ENCODE measurements around the gene COPB1.
"Not testable (repeated sequence)": the region's sequence is repeated elsewhere in the genome, so short reads cannot be mapped to it uniquely, and the experiment has no call there.

COPB1 gene, protein sequence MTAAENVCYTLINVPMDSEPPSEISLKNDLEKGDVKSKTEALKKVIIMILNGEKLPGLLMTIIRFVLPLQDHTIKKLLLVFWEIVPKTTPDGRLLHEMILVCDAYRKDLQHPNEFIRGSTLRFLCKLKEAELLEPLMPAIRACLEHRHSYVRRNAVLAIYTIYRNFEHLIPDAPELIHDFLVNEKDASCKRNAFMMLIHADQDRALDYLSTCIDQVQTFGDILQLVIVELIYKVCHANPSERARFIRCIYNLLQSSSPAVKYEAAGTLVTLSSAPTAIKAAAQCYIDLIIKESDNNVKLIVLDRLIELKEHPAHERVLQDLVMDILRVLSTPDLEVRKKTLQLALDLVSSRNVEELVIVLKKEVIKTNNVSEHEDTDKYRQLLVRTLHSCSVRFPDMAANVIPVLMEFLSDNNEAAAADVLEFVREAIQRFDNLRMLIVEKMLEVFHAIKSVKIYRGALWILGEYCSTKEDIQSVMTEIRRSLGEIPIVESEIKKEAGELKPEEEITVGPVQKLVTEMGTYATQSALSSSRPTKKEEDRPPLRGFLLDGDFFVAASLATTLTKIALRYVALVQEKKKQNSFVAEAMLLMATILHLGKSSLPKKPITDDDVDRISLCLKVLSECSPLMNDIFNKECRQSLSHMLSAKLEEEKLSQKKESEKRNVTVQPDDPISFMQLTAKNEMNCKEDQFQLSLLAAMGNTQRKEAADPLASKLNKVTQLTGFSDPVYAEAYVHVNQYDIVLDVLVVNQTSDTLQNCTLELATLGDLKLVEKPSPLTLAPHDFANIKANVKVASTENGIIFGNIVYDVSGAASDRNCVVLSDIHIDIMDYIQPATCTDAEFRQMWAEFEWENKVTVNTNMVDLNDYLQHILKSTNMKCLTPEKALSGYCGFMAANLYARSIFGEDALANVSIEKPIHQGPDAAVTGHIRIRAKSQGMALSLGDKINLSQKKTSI

DNA sequence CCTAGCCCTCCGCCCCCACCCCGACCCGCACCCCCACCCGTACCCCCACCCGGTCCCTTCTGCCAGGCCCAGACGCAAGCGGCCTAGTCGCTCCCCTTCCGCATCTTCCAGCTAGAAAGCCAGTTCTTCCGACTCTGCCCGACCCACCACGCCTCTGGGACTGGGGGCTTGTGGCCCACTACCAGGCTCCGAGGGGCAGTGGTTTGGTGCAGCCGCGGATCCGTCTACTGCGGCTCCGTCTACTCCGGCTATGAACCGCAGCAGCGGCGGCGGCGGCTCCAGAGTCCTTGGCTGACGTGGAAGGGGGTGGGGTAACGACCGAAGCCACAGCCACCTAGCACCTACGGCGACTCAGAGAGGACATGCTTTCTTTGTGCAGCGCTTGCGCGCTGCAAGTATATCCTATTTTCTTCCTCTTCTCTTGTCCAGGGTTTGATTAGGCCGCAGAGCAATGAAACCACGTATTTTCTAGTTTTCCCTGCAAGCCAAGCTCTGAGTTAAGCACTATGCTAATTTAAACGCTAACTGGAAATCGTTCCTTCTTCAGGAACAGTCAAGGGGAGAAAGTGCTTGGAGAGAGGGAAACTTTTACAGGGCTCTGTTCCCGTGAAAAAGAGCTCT is at the start of gene COPB1:
TSS of gene COPB1 (minus strand) at position 252 of the 621 bp plus-strand sequence. CDS start 883 bp downstream, outside the sequence.
- DNase-seq = peak; percentile 93

DNA sequence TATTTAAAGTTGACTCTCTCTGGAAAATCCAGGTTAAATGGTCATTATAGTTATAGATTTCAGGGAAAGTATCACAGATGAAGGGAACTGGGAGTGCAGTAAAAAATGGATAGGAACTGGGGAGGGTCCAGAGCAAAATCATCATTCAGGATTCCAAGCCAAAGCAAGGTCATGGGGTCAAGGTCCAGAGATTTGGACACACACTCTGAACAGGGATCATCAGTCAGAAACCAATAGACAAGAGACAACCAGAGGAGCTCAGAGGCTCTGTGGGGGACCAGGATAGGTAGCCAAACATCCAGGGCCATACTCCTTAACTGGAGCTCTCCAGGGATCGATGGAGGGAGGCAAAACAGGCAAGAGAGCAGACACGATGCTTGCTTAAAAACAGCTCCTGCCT is 47.8 kb upstream of the COPB1 start:
- no peak for DNase-seq

DNA sequence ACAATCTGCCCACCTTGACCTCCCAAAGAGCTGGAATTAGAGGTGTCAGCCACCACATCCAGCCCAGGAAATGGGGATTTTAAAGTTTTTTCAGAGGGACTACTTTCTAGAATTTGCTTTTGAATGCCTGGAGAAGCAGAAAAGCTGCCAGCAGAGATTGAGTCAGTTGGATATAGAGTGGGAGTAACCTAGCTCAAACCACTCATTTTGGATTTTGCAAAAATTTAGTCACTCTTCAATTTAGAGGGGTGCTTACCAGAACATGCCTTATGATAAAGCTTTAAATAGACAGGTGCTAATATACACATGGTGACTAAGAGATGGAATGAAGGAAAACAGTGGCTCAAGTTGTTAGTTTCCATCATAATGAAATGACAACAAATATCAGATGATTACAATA is 47.1 kb upstream of the COPB1 start:
- no peak for DNase-seq

DNA sequence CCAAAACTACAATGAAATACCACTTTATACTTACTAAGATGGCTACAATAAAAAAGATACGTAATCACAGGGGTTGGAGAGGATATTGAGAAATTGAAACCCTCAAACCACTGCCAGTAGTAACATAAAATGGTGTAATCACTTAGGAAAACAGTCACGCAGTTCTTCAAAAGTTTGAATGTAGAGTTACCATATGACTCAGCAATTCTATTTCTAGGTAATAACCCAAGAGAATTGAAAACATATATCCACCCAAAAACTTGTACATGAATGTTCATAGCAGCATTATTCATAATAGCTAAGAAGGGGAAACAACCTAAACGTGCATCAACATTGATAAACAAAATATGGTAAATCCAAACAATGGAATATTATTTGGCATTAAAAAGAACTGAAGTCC is 45.0 kb upstream of the COPB1 start:
- no peak for DNase-seq

DNA sequence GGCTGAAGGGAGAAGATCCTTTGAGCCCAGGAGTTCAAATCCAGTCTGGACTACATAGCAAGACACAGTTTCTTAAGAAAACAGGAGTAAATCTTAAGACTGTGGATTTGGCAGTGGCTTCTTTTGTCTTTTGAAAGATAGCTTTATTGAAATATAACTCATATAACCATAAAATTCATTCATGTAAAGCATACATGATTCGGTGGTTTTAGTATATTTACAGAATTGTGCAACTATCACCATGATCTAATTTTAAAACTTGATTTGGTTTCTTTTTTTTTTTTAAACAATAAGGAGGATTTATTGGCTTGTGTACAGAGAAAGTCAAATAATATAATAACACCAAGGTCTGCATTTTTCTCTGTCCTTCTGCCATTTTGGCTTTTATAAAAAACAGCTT is 43.6 kb upstream of the COPB1 start:
- DNase-seq = no peak

DNA sequence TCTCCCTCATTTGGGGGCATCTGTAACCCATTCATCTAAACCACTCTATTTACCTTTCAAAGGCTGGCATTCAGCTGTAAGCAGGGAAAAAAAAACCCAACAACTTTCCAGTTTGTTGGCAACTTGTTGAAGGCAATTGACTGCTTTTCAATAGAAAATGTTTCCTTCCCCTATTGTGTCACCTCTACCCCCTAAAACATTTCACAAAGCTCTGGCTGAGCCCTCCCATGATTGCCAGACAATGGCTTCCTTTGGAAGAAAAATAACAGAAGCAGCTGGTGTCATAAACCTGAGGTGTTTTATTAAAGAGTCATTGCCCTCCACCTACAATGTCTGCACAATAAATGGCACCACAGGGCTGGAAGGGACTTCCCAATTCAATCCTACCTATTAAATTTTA is 42.7 kb upstream of the COPB1 start:
- DNase-seq = no peak

DNA sequence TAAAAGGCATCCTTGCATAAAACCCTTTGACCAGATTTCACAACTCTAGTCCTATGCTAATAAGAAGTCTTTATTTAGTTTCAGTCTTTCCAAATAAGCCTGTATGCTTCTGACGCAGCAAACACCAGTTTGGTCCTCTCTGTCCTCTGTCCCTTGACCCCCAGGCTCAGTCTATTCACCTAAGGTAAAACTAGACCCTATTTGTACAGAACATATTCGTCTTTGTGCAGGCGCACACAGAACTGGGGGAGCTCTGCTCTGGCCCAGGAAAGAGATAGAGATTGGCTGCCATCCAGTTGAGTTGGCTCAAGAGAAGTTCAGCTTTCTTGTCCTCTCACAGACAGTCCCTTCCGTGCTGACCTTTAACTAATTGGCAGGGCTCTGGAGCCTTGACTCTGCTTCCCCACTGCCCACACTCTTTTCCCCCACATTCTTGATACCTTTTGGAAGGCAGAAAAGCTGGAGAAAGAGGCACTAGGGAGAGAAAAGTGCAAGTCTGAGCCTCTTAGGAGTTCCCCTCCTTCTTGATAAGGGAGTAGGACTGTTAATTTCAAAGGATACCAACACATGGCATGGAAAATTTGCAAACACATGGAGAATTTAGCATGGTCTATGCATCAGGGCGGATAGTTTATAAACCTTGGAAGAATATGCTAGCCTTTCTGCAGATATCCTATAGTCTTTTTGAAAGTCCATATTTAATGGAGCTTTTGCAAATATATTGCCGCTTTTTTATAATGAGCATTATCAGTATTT is 41.8 kb upstream of the COPB1 start:
- DNase-seq = no peak

DNA sequence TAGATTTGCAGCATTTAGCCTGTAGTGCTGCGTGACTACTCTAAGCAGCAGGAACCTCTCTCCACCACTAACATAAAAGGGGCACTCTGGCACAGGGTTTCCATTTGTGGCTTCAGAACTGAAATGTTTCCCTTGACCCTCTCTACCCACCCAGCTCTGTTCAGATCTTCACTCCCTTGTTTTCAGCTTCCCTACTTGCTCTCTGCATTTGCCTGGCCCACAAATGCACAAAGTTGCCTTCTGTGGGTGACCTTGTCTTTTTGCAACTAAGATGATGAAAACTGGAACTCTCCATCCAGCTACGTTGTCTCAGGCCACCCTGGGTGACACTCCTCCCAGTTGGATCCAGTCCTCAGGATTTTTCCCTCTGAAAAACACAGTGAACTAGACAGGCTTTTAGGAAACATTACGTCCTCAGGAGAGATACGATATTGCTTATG is 40.4 kb upstream of the COPB1 start:
- no peak for DNase-seq

DNA sequence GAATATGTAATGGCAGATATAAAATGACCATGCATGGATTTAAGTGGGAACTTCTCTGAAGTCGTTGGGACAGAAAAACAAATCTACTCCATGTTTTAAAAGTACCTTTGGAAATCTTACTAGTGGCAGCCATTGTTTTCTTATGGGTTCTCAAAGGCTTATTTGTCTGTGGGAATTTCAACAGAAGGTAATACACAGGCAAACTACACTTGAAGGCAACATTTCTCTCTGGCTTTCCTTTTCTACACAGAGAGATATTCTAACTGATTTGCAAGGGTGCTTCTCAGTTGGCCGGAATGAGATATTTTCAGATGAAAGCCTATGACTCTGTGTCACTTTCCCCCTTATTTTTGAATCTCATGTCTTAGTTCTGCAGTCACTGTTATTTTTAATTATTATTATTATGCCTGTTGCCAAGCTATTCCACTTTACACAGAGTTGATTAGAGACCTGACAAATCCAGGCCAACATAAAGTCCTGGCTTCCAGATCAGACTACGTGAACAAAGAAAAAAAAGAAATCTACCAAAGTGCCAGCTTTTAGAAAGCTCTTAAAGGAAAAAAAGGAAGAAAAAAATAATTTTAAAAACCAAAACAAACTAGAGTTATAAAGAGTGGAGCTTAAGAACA is 39.4 kb upstream of the COPB1 start:
- no peak for DNase-seq

DNA sequence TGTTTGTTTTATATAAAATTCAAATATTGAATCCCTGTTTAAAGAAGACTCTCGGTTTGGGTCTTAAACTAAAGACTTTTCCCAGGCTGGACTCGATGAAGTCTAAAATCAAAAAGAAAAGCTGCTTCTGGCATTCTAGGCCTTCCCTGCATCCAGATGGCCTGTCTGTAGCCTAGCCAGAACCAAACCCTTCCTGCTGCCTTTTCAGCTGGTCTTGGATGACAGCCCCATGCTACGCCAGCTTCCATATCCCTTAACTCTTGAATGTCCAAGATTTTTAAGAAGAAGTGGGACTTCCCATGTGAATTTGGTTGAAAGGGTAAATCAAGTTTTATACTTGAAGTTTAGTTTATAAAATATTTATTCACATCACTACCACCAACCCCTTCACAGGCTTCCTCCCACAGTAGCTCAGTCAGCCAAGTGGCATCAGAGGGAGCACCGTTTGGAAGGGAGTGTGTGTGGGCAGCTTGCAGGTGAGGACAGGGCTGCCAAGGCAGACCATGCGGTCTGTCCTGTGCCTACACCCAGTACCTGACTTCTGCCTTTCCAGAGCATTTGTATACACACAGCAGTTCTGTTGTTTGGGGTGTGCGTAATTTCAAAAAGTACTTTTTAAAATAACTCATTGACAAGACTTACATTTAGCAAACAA is 38.8 kb upstream of the COPB1 start:
- no peak for DNase-seq

DNA sequence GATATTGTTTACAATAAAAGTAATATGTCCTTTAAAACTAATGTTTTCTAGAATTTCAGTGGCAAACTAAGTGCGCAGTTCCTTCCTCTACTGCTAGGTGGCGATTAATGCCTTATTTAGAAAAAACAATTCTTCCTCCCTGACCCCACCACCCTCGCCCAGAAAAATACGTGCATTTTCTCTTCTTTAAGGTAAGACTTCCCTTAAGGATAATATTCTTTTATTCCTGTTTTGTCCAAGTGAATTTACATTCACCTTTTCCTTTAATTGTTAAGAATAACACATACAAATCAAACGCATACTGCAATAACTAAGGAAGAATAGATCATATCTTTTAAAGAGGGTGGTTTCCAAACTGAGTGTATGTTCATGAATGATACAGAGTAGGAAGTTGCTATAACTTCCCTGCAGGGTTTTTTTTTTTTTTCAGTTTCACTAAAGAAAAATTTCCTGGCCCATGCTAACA is 37.6 kb upstream of the COPB1 start:
- peak; percentile 17 for DNase-seq

DNA sequence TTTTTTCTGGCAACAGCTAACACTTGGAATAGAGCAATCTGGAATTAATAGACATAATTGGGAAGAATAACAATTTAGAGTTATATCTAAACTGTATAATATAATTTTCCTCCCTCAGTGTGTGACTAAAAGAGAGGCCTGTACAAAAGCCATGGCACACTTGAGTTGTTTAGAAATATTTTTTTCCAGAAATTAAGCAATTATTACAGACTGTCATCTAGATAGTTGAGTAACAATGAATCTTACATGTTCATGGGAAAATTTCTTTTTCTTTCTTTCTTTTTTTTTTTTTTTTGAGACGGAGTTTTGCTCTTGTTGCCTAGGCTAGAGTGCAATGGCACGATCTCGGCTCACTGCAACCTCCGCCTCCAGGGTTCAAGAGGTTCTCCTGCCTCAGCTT is 35.6 kb upstream of the COPB1 start:
- DNase-seq = not testable (repeated sequence)

DNA sequence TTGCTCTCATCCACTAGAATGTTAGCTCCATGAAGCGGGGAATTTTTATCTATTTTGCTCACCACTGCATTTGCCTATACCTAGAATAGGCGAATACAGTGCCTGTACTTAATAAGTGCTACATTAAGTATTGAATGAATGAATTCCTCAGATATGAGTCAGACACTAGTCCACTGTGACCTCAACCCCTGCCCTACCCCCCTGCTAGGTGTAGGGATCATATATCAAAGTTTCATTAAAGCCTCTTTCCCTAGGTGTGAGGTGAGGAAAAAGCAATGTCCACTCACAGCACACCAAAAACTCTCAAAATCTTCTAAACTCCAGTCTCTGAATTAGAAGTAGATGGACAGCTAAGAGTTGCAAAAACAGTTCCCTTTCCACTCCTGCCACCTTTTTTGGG is 30.3 kb upstream of the COPB1 start:
- no peak for DNase-seq

DNA sequence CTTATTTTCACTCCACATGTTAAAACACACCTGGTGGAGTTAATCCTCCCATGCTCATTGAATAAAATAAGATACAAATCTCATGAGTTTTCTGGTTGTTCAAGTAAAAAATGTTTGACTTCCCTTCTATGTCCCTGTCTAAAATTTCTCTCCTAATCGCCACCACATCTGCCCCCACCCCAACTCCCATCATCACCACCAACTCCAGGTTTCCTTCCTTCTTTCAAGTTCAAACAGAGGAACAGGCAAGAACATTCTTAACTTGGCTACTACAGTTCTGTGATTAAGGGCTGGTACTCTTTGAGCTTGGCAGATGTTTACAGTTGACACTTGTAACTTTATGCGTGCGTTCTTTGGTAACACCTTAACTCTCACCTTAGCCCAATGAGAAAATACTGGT is 29.7 kb upstream of the COPB1 start:
- DNase-seq = no peak

DNA sequence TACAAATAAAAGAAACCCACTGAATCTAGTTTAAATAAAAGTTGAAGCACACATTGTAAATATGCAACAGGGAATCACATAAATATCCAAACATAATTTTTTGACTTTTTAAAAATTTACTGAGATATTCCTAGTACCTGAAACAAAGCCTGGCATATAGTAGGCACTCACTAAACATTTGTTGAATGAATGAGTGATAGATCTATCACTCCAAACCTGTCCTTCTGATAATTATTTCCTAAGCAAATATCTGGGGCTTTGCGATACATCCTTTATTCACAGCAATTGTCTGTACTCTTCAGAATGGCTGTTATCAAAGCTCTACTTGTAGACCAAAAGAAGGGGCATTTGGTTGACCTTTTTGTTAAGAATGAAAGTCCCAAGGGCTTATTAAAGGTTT is 23.2 kb upstream of the COPB1 start:
- DNase-seq = no peak

DNA sequence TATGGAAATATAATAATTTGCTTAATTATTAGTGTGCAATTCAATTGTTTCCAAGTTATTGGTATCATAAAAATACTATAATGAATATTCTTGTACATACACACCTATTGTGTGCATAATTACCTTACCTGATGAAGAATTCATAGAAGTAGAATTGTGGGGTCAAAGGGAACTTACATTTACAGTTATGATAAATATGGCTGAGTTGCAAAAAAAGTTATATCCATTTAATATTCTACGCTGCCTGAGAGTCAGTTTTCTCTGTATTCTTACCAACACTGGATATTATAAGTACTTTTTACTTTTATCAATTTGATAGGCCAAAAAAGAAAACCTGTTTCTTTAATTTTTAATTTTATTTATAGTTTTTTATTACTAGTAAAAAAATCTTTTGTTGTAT is 22.6 kb upstream of the COPB1 start:
- no peak for DNase-seq

DNA sequence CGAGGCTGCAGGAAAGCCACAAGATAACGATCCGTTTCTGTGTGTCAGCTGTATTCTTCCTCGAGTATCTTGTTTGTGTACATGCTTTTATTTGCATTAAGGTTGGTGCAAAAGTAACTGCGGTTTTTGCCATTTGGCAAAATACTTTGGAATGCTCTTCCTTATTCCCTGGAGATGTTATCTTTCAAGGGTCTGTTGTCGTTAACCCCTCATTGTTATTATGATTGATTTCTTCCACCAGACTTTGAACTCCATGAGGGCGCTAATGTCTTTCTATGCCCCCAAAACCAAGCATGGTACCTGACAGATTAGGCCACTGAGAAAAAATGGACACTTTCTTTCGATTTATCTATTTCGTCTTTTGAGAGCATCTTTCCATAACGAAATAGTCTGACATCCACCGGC is 21.1 kb upstream of the COPB1 start:
- no peak for DNase-seq

DNA sequence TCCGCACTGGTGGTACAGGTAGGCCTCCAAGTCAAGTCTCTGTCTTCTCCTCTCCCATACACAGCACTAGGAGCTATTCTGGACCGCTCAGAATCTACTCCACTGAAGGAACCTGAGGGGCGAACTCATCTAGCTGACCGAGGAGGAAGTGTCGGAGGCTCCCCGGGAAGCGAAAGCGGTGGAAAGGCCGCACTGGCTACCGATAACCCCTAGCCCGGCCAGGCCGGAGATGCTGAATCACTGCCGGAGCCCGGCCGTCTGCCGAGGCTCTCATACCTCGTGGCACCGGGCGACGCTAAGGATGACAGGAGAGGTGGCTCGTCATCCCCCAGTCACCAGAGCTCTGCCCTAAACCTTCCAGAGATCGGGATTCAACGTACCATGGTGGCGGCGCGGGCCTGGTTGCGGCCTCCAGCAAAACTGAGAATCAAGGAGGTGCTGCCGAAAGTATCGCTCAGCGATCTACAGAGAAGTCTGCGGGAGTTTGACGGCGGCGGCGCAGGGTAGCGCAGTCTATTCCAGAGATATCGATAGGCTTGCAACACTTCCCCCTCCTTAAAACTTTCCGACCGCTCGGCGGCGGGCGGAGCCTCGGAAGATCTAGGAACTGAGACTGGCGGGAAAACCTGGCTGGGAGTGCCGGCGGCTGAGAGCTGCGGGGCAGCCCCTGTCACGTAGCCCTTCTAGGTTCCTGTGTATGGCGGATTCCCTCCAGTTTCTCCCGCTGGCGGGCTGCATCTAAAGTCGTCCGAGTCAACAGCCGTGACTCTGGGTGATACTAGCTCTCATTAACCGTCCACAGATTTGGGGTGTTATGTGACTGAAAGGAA is 20.5 kb upstream of the COPB1 start, which contains the start of gene PSMA1:
TSS of gene PSMA1 (minus strand) at position 470 of the 830 bp plus-strand sequence. CDS start at position 383, 87 bp downstream.
- peak; percentile 97 for DNase-seq

DNA sequence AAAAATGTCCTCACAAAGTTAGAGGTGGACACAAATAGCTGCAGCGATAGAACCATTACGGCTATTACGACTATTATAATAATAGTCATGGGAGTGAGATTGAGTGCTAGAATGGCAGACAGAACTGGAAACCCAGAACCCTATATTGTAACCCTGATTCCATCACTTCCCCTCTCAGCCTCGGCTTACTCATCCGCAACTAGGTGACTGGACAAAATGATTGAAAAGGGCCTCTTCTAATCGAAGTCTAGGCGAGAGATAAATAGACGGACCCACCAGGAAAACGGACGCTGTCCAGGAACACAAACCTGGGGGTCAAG is 19.9 kb upstream of the COPB1 start:
- no peak for DNase-seq

DNA sequence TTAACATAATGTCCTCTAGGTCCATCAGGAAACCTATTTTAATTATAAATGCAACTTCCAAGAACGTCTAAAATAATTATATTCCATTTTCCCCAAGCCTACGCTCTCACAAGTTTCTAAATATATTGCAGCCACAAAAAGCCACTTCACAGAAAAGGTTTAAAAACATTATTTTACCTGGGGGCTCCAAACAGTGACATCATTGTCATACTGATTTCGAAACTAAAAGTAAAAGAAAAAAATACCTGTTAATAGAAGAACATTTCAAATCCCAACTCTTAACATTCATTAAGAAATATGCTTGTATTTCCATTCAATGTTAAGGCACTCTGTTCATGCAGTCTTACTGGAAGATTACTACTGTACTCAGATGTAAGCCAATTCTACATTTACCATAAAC is 19.2 kb upstream of the COPB1 start:
- DNase-seq = no peak

DNA sequence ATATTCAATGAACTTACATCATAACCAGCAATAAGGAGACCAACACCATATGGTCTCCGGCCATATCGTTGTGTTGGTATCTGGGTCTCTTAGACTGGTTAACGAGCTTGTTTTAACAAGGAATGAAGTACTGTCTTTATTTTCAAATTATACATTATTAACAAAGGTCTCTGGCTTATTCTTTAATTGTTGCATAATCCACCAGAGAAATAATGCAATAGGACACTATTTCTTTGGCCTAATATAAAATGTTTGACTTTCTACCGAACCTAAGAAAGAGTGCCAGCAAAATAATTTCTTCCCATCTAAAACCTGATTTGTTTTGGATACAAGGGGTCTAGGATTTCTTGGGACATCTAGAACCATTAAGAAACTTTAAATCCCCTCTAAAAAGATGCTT is 14.2 kb upstream of the COPB1 start:
- no peak for DNase-seq

Data from EL (cell line).